Adrenal gland (tissue), 12 donors: ENCODE measurements around the gene ITPR3. TPM values are rescaled to one million over a fixed set of nuclear protein-coding genes. Genes with fewer than 3 reads are reported as not detected.

Source experiments
- DNase-seq, 7 donors: peaks; one replicate each; pipeline ENCODE4 v3.0.0-alpha.2; 2019 to 2020
- H3K27ac ChIP-seq, 5 donors: fragments of 200-600 bp; sonication (generic) in 4 of 5; 1 replicate in 3 of 5; 2 replicates in 2 of 5; pipeline versions ENCODE4 v1.5.1 to v1.8.0; 2016 to 2020; ENCODE audit warnings: mild to moderate bottlenecking in 1 of 5
- H3K27me3 ChIP-seq: fragments of 200-600 bp; 2 replicates; pipeline ENCODE4 v1.8.0; 2021
- H3K36me3 ChIP-seq, 2 donors: fragments of 200-600 bp; replicated peaks in 1 of 2; 1 replicate in 1 of 2; 2 replicates in 1 of 2; pipeline versions ENCODE4 v1.5.1 to v1.8.0; 2018 to 2022
- H3K4me1 ChIP-seq, 2 donors: fragments of 200-600 bp; replicated peaks in 1 of 2; 1 replicate in 1 of 2; 2 replicates in 1 of 2; pipeline versions ENCODE4 v1.5.1 to v1.8.0; 2018 to 2021
- H3K4me3 ChIP-seq, 4 donors: fragments of 200-600 bp; sonication (generic) in 3 of 4; one replicate each; pipeline ENCODE4 v1.5.1; 2016 to 2018
- H3K9me3 ChIP-seq, 3 donors: fragments of 200-600 bp; sonication (generic) in 1 of 3; replicated peaks in 1 of 3; 1 replicate in 2 of 3; 2 replicates in 1 of 3; pipeline versions ENCODE4 v1.5.1 to v1.8.0; 2016 to 2021
- CTCF ChIP-seq, 6 experiments: fragments of 450-650 bp in 4 of 6; fragments of 200-600 bp in 2 of 6; sonication (generic) in 1 of 6; IDR thresholded peaks; 1 replicate in 5 of 6; 2 replicates in 1 of 6; pipeline versions ENCODE4 v1.5.1 to v1.8.0; 2016 to 2021; ENCODE audit warnings: antibody characterized with exemption in 6 of 6, mild to moderate bottlenecking in 2 of 6, moderate library complexity in 1 of 6
- POLR2A ChIP-seq, 2 donors: fragments of 450-650 bp; IDR thresholded peaks; one replicate each; pipeline ENCODE4 v1.6.1; 2017; ENCODE audit warnings: antibody characterized with exemption in 2 of 2, mild to moderate bottlenecking in 2 of 2, moderate library complexity in 1 of 2
- WGBS, 4 donors: extraction: QIAGEN DNeasy Blood & Tissue Kit in 2 of 4; methylation state at CpG; one replicate each; pipeline versions ENCODE4 v1.1.5 to v1.1.7; 2013 to 2017; 5-methylcytosine and 5-hydroxymethylcytosine counted together
- intact Hi-C, 2 donors: fragments of 100-400 bp; cut with DNase I; formaldehyde crosslinking; loops; one replicate each; pipeline versions ENCODE4 v1.14.1 to v1.15.0; 2022 to 2023
- polyA plus RNA-seq, 3 donors: library from polyadenylated mRNA; stranded (reverse); fragments of 200-250 nt in 2 of 3; fragments of 350-450 nt in 1 of 3; fragmentation: Illumina TruSeq in 1 of 3; extraction: RNeasy Lipid Tissue Mini Kit (QIAGEN cat#74804) in 1 of 3; gene quantifications; one replicate each; pipeline ENCODE4 v1.2.3, GENCODE V29; 2013 to 2014
- total RNA-seq, 9 donors: library from RNA; depleted of rRNA in 4 of 9; stranded (reverse); fragments of >200 nt in 4 of 9; fragments of 120-200 nt in 1 of 9; fragmentation: NEBNext Ultra II Directional in 1 of 9; extraction: Animal tissue kit (Norgen Biotek cat#: 25700) in 1 of 9; gene quantifications; one replicate each; pipeline versions ENCODE4 v1.1.0 to v1.2.4, GENCODE V29; 2013 to 2023
- donor health status: healthy with polysubstance abuse.
- donor health status: Bipolar disorder and iron deficiency.
- donor health status: DM: yes; HTN: yes; CAD: no.
- donor health status: DM: no; HTN: no; CAD: no.
- donor health status: DM: no; HTN: no; CAD: no.
- donor health status: DM: yes; HTN: yes; CAD: no.

Gene ITPR3
- total and polyA plus RNA-seq, 12 donors = 1.3 to 38.1 (median 23.9) TPM

GRCh38 chr6:33677143-33677660 is 56.1 kb downstream of the ITPR3 start:
- H3K36me3 ChIP-seq = peaks cover 0 to 13% of the 10 kb centered on the region in 2 donors
- intact Hi-C loops = loop anchor here in 1 of 2 donors (10.0 kb wide), 1 partner anchor 92 kb away; the partner anchor contains the start of gene BAK1
- H3K9me3 ChIP-seq = no peaks in the 10 kb centered on the region
- TF ChIP-seq POLR2A (IDR thresholded peaks at IDR 0.05) (no peak), CTCF (IDR thresholded peaks at IDR 0.05) (no peak)
- H3K4me3 ChIP-seq = no peak overlapping the region
- 75 to 88% (median 82%) methylated on average over 7 to 8 of the region's 8 CpGs for WGBS, 4 donors
- DNase-seq = no peak
- peak overlapping the region in 1 of 5 donors; percentile 49 for H3K27ac ChIP-seq
- H3K4me1 ChIP-seq = peaks cover 0 to 3% of the 10 kb centered on the region in 2 donors
- no peaks in the 10 kb centered on the region for H3K27me3 ChIP-seq

GRCh38 chr6:33677689-33678088 is 56.6 kb downstream of the ITPR3 start:
- H3K4me3 ChIP-seq = no peak overlapping the region
- DNase-seq = no peak
- 88 to 98% (median 94%) methylated on average over 2 of the region's 2 CpGs for WGBS, 4 donors
- intact Hi-C loops = loop anchor here in 1 of 2 donors (10.0 kb wide), 1 partner anchor 93 kb away; the partner anchor contains the start of gene BAK1
- H3K27me3 ChIP-seq = no peaks in the 10 kb centered on the region
- peaks cover 0 to 3% of the 10 kb centered on the region in 2 donors for H3K4me1 ChIP-seq
- no peaks in the 10 kb centered on the region for H3K9me3 ChIP-seq
- peaks cover 0 to 13% of the 10 kb centered on the region in 2 donors for H3K36me3 ChIP-seq
- no peak for TF ChIP-seq POLR2A (IDR thresholded peaks at IDR 0.05)
- TF ChIP-seq CTCF (IDR thresholded peaks at IDR 0.05) = no peak
- no peak overlapping the region for H3K27ac ChIP-seq

GRCh38 chr6:33678233-33678931 is 57.3 kb downstream of the ITPR3 start:
- no peak for DNase-seq
- peaks cover 0 to 13% of the 10 kb centered on the region in 2 donors for H3K36me3 ChIP-seq
- no peaks in the 10 kb centered on the region for H3K9me3 ChIP-seq
- no peaks in the 10 kb centered on the region for H3K27me3 ChIP-seq
- H3K4me3 ChIP-seq = no peak overlapping the region
- intact Hi-C loops = loop anchor here in 1 of 2 donors (10.0 kb wide), 1 partner anchor 94 kb away; the partner anchor contains the start of gene BAK1
- TF ChIP-seq POLR2A (IDR thresholded peaks at IDR 0.05) (no peak), CTCF (IDR thresholded peaks at IDR 0.05) (no peak)
- peaks cover 2 to 3% of the 10 kb centered on the region in 2 donors for H3K4me1 ChIP-seq
- no peak overlapping the region for H3K27ac ChIP-seq
- WGBS, 4 donors = 91 to 96% (median 92%) methylated on average over 13 to 24 of the region's 24 CpGs

GRCh38 chr6:33678932-33679490 is 57.9 kb downstream of the ITPR3 start:
- Histone ChIP-seq H3K27me3 (no peaks in the 10 kb centered on the region), H3K9me3 (no peaks in the 10 kb centered on the region), H3K4me1 (peaks cover 3 to 9% of the 10 kb centered on the region in 2 donors), H3K36me3 (peaks cover 0 to 13% of the 10 kb centered on the region in 2 donors), H3K27ac (no peak overlapping the region), H3K4me3 (no peak overlapping the region)
- TF ChIP-seq CTCF (IDR thresholded peaks at IDR 0.05) = no peak
- DNase-seq = no peak
- intact Hi-C loops = loop anchor here in 1 of 2 donors (10.0 kb wide), 1 partner anchor 94 kb away; the partner anchor contains the start of gene BAK1
- 89 to 92% (median 90%) methylated on average over 12 of the region's 12 CpGs for WGBS, 4 donors
